DMS79 treated with DMSO at 0.1 percent for 48 hours (cell line): Measurements from ENCODE around the gene ADD3.
"Not testable (repeated sequence)": the region's sequence is repeated elsewhere in the genome, so short reads cannot be mapped to it uniquely, and the experiment has no call there.

Experiments
- DNase-seq: peaks from one replicate; lab custom pipeline; 2025; lab: John Stamatoyannopoulos, UW

Gene ADD3

DNA sequence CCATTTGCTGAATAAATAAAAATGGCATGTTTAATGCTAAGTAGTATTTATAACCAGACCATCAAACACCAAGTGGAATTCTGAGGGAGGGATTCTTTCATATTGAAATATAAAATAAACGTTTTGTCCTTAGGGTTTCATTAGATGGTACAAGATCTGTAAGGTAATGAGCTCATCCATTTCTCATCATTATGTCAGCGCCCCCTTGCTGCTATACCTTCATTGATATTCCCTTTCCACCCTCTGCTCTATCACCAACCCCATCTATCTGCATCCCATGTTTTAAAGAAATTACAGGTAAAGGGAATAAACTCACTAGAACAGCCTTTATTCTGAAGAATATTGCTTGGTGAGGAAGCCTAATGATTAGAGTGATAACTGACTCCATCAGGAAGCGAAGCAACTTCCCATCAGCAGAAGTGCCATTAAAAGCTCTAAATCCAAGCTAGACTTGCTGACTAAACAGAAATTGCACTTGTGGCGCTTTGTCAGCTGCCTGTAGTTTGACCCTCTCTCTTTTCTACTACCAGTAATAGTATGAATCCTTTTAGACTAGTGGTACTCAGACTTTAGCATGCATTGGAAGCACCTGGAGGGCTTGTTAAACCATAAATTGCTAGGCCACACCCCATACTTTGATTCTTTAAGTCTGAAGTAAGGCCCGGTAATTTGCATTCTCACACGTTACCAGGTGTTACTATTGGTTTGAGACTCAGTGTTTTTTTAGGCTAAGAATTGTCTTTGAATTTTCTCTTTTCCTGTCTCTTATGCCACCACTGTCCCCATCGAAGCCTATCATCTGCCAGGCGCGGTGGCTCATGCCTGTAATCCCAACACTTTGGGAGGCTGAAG lies 27.5 kb downstream of the ADD3 start:
- DNase-seq = no peak

DNA sequence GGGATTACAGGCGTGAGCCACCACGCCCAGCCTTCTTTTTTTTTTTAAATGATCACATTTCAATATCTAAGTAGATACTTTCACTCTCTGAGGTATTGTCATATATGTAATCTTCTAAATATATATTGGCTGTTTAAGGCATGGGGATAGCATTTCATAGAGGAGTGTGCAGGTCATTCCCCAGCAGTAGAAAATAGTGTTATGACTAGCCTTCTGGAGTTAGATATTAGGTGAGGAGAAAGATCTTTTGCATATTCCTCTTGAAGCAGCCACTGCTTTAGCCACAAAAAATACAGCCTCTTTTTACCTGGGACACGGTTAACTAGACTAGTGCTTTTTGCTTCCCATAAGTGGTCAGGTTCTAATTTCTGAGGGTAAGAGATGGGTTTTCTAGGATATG lies 28.9 kb downstream of the ADD3 start:
- no peak for DNase-seq

DNA sequence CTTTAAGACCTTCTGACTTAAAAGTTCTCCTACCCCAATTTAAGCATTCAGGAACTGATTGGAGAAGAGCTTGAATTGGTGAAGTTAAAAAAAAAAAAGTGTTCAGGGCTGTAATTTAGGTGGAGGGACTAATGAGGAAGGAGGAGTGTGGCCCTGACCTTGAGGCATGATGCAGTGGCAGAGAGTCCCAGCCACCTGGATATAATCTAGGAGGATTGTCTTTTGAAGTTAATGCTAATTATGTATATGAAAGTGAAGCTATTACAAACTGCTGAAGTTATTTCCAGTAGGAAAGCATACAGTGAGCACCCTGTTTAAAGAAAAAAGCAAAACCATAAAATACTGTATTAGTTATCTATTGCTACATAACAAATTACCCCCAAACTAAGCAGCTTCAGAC lies 31.5 kb downstream of the ADD3 start:
- no peak for DNase-seq

DNA sequence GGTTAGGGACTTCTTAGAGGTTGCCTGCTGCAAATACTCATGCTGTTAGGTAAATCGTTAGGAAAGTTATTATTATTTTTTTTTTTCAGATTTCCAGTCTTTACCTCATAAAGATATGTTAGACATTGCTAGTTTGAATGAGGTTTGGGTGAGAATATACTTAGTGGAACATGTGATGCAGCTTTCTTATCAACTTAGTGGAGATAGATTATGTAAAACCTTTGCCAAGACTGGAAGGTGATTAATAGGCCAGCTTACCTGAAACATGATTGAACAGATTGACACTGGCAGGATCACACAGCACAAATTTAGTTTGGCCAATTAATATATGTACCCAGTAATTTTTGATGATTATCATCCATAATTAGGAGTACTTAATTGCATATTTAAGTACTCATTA lies 32.3 kb downstream of the ADD3 start:
- no peak for DNase-seq

DNA sequence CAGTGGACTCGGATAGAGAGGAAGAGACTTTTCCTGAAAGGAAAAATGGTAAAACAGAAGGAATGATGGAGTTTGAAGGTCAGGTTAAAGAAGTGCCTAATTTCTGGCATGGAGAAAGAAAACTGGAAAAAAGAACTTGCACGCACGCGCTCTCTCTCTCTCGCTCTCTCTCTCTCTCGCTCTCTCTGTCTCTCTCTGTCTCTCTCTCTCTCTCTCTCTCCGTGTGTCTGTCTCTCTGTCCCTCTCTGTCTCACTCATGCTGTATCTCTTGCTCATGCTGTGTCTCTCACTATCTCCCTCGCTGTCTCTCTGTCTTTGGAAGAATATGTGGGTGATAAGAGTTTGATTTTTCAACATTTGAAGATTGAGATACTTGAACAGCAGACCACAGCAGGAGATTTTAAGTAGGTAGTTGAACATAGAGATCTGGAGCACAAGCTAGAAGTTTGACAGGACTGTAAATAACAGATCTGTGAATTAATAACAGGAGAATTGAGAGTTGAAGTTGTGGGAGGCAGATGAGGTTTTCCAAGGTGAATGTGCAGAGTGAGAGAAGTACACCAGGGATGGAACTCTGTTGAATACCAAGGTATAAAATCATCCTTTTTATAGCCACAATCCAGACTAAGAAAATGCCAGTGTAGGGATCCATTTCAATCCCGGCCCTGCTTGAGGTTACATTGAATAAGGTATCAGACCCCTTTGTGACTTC lies 33.1 kb downstream of the ADD3 start:
- no peak for DNase-seq

DNA sequence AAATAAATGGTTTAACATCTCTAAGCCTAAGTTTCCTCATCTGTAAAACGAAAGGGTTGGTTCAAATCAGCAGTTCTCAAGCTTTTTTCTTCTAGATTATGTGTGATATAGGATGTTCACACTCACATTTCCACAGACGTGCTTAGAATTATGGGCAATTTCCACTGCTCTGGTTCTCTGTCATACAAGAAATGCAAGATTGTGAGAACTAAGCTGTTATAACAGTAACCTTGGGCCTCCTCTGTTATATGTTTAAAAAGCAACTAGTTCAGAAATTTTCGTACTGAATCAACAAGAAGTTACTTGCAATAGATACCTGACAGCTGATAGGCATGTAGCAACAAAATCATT lies 33.7 kb downstream of the ADD3 start:
- no peak for DNase-seq

DNA sequence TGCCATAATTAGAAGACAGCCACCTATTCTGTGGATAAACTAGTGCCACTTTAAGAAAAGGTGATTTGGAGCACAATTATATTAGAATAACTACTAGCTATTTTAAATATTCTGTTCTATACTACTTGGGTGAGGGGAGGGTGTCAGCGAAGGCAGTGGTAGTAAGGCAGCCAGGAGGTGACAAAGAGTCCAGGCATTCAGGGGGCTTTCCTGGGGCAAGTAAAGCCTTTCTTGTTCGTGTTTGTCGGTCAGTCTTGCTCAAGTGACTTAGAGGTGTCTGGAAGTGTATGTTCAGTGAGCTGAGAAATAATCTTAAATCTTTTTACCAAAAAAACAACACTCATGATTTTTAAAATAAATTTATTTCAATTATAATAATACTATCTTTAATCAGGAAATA lies 34.4 kb downstream of the ADD3 start:
- no peak for DNase-seq

DNA sequence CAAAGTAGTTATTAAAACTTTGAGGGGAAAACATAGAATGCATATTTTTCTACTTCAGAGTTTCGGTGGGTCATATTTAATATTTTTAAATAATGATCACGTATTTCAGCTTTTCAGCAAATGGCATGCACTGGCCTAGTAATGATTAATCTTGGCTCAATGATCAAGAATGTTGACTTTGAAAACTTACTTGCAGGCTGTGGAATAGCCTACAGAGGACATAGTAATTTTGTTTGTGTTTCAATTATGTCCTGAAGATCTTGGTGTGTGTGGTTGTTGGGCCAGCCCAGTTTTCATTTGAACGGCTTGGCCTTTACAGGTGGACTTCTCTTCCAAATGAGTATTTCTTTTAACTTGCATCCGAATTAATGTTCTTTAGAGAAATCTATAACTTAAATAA lies 35.1 kb downstream of the ADD3 start:
- no peak for DNase-seq

DNA sequence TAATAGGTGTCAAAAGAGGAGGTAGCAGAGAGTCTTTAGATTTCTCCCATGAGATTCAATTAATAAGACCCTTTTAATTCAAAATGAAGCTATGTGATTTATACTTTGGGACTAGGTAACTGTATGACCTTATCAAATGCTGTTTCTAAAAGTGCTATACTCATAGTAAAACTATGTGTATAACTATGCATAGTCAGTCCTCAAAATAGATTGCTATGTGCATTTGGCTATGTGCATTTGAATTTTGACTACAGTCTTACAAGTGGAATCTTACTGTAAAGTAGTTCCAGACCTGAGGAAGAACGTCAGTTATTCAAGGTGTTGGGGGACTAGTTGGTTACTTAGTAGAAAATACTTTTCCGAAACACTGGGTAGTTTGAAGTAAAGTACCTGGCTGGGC lies 36.9 kb downstream of the ADD3 start:
- no peak for DNase-seq

DNA sequence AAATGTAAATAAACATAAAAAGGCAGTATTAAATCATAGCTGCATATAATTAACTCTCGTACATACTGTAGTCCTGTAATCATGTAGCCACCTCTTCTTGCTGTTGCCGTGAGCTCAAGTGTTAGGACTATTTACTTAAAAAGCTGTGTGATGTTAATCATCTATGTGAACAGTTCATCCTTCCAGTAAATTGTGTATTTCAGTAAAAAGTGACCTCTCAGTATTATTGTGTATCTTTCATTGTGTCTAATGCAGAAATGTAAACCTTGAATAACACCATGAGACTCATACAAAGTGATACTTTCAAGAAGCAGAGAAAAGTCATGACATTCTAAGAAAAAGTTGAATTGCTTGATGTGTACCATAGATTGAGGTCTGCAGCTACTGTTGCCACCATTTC lies 38.0 kb downstream of the ADD3 start:
- no peak for DNase-seq

DNA sequence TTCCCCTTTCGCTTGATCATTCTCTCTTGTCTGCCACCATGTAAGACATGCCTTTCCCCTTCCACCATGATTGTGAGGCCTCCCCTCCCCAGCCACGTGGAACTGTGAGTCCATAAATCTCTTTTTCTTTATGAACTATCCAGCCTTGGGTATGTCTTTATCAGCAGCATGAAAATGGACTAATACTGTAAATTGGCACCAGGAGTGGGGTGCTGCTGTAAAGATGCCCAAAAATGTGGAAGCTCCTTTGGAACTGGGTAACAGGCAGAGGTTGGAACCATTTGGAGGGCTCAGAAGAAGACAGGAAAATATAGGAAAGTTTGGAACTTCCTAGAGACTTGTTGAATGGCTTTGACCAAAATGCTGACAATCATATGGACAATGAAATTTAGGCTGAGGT lies 40.4 kb downstream of the ADD3 start:
- not testable (repeated sequence) for DNase-seq

DNA sequence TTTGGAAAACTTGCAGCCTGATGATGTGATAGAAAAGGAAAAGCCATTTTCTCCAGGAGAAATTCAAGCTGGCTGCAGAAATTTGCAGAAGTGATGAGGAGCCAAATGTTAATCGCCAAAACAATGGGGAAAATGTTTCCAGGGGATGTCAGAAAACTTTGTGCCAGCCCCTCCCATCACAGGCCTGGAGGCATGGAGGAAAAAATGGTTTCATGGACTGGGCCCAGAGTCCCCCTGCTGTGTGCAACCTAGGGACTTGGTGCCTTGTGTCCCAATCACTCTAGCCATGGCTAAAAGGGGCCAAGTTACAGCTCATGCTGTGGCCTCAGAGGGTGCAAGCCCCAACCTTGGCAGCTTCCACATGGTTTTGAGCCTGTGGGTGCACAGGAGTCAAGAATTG lies 41.0 kb downstream of the ADD3 start:
- DNase-seq = no peak

DNA sequence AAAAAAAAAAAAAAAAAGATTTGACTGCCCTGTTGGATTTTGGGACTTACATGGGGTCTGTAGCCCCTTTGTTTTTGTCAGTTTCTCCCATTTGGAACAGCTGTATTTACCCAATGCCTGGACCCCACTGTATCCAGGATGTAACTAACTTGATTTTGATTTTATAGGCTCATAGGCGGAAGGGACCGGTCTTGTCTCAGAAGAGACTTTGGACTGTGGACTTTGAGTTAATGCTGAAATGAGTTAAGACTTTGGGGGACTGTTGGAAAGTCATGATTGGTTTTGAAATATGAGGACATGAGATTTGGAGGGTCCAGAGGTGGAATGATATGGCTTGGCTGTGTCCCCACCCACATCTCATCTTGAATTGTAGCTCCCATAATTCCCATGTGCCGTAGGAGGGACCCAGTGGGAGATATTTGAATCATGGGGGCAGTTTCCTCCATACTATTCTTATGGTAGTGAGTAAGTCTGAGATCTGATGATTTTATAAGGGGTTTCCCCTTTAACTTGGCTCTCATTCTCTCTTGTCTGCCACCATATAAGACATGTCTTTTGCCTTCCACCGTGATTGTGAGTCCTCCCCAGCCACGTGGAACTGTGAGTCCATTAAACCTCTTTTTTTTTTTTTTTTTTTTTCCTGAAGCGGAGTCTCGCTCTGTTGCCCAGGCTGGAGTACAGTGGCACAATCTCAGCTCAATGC lies 42.3 kb downstream of the ADD3 start:
- not testable (repeated sequence) for DNase-seq

DNA sequence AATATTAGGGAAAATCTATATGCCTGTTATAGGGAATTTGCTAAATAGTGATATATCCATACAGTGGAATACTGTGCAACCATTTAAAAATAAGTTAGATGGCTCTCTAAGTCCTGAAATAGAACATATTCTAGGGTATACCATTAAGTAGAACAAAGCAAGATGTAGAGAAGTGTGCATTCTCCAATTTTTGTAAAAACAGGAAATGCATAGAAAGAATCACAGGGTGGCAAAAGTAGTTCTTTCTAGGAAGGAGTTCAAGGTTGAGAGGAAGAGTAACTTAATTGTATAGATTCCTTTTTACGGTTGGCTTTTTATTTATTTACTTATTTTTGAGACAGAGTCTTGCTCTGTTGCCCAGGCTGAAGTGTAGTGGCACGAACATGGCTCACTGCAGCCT lies 43.7 kb downstream of the ADD3 start:
- no peak for DNase-seq

DNA sequence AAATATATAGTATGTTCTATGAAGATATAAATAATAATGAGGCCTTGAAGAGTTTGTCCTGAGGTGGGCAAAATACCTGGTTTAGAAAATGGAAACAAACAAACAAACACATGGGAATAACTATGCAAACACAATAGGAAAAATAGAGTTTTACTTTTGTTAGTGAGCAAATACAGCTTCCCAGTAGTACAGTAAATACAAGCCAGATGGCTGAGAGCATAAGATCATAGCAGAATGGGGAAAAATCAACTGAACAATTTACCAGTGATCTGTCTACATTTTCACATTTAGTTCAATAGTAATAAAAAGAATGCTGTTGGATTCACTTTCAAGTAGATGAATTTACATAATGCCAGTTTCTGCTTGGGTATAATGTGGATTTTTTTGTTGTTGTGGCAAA lies 45.1 kb downstream of the ADD3 start:
- DNase-seq = no peak

DNA sequence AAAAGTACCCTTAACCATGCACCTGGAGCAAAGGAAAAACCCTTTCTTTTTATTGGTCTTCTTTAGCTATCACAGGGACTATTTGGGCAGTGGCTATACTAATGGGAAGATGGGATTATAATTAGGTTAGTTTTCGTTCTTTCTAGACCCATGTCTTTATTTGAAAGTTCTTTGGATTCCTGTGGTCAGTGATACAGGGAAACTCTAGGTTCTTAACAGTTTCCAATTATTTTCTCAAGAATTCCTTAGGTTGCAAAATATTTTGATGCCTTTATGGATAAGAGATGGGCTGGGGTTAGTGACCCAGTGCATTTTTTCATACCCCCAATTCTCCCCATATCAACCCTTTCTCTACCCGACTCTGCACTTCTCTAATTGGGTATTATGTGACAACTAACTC lies 49.0 kb downstream of the ADD3 start:
- DNase-seq = no peak

DNA sequence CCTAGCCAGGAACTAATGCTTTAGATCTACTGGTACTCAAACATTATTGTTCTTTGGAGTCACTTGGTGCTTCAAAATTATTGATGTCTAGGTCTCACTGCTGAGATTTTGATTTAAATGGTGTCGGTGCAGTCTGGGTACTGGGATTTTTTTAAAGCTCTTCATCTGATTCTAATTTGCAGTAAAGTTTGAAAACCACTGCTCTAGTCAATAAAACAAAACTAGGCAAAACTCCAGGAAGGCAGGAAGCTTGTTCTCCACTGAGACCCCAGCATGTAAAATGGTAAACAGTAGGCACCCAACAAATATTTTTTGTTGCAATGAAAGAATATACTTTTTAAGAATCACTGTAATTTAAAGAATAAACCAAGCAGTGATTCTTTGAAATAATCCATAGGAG lies 49.7 kb downstream of the ADD3 start:
- no peak for DNase-seq

DNA sequence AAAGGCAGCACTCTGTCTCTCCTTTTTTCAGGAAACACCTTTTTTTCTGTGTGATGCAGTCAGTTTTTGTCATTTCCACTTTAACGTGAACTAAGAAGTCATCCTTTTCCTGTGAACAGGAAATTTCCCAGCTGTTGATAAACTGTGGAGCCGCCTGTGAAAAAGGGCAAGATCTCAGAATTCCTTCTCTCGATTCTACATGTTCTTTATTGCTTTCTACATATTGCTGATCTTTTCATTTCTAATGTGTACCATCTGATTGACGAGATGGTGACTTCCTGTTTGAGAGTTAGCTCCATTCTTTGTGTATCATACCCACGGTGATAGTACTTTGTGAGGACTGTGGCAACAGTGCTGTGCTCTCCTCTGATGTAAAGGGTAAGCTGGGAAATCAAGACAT lies 50.4 kb downstream of the ADD3 start:
- no peak for DNase-seq

DNA sequence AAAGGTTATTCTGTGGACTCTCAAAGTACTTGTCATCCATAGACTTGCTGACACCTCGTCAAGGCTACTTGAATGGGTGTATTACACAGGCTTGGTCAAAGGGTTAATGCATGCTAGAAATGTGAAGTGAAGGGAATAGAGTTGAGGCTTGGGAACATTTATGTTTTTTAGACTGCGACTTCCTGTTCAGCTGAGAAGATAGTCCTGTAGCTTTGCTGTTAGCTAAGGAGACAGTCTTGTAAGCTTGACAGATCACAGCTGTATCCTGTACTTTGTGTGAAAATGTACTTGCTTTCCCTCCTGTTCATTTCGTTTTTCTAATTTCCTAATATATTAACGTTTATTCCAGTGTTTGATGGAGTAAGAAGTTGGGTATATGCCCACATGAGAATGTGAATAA lies 52.1 kb downstream of the ADD3 start:
- no peak for DNase-seq

DNA sequence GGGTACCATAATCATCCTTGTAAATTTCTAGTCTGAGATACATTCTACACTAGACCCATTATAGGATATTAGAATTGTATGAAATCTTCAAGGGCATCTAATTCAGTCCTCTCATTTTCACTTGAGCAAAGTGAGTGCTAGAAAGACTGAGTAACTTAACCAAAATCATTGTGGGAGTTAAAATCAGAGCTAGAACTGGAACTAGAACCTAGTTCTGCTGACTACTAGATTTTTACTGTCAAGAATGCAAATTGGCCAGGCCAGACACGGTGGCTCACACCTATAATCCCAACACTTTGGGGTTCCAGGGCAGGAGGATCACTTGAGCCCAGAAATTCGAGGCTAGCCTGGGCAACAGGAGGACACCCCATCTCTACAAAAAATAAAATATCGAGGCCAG lies 53.9 kb downstream of the ADD3 start:
- no peak for DNase-seq

DNA sequence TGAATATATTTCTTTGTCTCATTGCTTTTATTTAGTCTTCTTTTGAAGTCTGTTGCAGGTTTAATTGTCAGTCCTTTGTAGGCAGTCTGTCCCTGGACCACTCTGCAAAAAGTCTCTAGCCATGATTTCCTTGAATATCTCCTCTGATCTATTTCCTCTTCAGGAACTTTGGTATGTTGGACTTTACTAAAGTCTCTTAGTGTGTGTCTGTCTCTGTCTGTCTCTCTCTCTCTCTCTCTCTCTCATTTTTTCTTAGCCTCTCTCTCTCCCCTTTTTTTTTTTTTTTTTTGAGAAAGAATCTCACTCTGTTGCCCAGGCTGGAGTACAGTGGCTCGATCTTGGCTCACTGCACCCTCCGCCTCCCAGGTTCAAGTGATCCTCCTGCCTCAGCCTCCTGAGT lies 57.5 kb downstream of the ADD3 start:
- no peak for DNase-seq

DNA sequence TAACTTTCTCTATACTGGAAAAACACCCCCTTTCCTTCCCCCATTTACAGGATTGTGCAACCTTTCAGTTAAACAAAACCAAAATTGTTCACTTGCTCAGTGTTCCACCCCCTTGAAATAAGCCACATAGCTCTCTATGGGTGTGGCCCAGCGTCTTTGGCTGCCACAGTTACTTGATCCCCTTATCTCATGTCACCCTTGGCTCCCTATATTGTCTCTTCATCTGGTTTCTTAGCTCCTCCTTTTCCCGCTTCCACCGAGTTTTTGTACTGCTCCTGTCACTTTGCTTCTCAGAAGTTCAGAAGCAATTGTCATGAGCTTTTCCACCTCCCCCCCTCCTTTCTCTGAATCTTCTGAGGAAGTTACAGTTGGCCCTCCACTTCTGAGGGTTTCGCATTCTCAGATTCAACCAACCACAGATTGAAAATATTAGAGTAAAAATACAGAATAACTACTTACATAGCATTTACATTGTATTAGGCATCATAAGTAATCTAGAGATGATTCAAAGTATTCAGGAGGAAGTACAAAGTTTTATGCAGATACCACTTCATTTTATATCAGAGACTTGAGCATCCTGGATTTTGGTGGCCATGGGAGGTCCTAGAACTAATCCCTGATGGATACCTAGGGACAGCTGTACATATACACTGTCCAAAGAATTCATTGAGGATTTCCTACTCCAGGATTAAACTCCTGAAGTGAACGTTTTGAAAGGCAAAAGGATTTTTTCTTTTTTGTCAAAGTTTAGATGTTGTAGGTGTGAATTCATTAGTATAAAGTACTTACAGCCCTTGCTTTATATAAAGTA lies 60.4 kb downstream of the ADD3 start:
- no peak for DNase-seq
